ENCODE results near the gene TMCC2.
"Not testable (repeated sequence)": the region's sequence is repeated elsewhere in the genome, so short reads cannot be mapped to it uniquely, and the experiment has no call there.

Gene TMCC2

GRCh38 chr1:205285381-205286101 lies 57.8 kb downstream of the TMCC2 start:
- no peak for DNase-seq

- DNase-seq, result no peak
Measured at GRCh38 chr1:205286335-205286950, 58.7 kb downstream of the TMCC2 start.

DNA sequence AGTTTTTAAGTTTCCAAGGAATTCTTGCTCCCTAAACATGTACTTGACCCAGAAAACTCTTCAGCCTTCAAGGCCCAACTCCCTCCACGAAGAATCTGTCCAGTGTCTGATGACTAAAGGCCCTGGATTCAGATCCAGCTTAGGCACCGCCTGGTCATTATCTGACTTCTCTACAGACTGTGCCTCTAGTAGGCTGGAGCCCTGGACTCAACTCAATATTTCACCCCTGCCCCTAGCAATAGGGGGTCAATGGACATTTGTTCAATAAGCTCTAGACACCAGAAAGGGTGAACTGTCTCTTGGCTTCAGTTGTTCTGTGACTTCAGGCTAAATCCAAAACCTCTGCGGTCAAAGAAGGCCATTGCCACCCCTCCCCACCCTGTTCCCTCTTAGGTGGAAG lies 59.3 kb downstream of the TMCC2 start:
- DNase-seq, result no peak

DNA sequence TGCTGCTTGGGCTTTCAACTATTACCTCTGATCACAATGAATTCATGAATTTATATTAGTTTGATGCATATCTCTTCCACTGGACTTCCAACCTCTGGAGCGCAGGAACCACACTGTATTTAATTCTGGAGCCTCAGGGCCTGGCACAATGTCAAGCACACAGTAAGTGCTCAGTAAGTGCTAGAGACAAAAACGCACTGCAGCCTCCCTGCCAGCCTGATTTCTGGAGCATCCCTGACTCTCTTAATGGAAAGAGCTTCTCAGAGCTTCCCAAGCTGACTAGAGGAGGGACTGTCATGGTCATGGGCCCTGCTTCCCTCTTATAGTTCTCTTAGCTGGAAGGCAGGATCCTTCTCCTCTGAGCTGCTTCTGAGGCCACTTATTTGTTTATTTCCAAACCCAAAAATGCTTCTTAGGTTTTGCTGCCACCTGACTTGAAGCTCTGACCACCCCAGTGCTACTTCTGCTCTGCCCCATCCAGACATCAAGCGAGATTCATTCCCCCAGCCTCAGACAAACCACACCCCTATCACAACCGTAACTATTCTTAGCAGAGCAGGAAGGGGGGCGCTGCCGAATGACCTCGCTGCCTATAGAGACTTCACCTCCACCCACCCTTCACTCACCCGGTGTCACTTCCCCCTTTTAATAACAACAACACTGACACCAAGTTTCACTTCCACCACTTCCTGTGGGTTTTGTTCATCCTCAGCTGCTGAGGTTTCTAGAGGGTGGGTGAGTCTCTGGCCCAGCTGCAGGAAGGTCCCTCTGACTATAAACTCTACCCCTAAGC lies 60.2 kb downstream of the TMCC2 start:
- no peak for DNase-seq

GRCh38 chr1:205291596-205291995 lies 63.9 kb downstream of the TMCC2 start:
- no peak for DNase-seq

DNA sequence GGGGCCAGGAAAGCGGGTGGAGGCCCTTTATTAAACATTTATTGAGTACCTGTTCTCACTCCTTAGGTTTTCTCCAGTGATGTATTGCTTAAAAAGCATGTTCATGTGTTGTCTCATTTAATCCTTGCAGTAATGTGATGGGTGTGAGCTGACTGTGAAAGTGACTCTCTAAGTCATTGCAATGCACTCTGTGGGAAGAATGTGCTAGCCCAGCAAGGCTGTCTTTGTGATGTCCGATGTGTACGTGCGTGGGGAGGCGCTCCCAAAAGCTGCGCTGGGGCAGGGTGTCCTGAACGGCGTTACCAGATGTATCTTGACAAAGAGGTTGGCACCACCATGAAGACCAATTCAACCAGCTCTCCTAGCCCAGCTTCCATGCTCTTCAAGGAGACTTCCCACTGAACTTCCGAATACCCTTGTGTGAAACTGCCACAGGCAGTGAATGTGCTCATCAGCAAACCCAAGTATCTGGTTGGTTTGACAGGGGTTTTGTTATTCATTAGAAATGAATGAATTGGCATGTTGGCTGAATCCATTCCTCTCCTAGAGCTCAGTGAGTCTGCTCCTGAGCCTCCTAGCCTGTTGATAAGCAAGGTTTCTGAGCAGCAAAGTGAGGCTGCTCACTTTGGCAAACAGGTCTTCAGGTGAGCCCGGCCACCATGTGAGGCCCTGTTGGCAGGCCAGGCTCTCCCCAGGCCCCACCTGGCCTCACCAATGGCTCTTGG lies 65.8 kb downstream of the TMCC2 start:
- no peak for DNase-seq

- DNase-seq, result no peak
Measured at GRCh38 chr1:205294175-205294917, 66.6 kb downstream of the TMCC2 start.

DNA sequence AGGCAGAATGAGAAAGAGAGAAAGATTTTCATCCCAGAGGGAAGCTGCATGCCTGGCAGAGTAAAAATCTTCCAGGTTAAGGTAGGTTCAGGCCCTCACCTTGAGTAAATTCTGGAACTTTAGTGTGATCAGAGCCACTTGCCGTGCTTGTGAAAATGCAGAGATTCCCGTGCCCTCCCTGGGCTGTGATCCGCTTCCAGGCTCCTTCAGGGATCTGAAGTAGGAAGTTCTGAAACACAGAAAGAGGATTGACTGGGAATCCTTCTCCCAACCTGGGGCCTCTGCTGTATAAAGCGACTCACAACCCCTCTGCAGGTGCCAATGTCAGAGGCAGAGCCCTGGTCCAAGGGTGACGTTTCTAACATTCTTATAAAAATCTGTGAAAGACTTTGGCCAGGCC lies 67.2 kb downstream of the TMCC2 start:
- no peak for DNase-seq

- no peak for DNase-seq
Measured at GRCh38 chr1:205296154-205296553, 68.4 kb downstream of the TMCC2 start.

- DNase-seq, result not testable (repeated sequence)
Measured at GRCh38 chr1:205297546-205298177, 69.9 kb downstream of the TMCC2 start.

DNA sequence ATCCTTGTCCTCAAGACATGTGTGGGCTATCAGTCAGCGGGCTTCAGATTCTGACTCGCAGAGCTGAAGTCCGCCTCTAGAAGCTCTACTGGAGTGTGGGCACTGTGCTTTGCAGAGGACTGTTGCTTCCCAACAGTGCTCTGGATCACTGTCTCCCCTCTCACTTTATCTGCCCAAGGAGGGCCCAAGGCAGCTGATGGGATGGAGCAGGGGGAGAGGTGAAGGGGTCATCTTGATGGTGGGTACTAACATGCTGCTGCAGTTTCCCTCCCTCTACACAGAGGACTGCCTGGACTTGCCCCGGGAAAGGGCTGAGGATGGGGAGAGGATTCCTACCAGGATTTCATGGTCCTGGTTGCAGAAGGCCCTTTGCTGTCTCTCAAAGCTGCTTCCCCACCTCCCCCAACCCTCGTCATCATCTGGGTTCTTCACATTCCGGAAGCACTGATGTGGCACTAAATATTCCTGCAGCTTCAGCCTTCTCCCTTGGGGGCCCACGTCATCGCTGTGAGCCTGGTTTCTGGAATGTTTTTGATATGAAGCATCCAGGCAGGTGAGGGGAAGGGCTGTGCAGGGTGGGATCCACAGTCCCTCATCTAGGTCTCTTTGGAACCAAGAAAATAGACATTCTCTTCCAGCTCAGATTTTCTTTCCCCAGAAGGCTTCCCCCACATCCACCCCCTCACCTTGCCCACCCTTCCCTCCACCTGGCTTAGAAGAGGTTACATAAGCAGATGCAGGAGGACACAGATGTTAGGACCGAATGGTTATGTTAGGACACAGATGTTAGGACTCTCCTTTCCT lies 70.6 kb downstream of the TMCC2 start:
- DNase-seq, result no peak

GRCh38 chr1:205300149-205300548 lies 72.4 kb downstream of the TMCC2 start:
- DNase-seq, result no peak

GRCh38 chr1:205301205-205301821 lies 73.6 kb downstream of the TMCC2 start:
- DNase-seq, result no peak

GRCh38 chr1:205301842-205302588 lies 74.3 kb downstream of the TMCC2 start:
- no peak for DNase-seq

DNA sequence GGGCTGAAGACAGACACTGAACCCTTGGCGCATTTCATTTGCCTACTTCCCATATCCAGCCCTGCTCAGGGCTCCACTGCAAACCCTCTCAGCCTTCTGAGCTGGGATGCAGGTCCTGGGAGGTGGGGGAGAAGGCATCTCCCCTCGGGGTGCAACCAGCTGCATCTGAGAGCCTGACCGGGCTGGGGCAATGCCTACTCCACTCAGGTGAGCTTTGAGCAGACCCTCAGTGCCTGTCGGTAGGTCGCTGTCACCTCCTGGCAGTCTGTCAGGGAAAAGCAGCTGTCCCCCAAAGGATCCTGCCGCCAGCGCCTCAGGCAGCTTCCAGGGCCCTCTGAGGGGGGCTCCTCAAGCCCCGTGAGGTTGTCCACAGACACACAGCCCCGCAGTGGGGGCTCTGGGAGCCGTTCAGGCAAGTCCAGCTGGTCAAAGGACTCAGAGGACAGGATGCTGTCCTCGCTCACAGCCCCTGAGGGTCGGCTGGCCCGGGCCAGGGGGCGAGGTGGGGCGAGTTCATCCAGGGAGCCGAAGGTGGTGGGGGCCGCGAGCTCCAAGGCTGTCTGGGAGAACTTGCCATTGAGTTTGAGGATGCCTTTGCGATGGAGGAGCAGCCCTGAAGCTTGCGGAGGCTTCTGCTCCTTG lies 75.6 kb downstream of the TMCC2 start:
- no peak for DNase-seq

GRCh38 chr1:205304046-205304694 lies 76.4 kb downstream of the TMCC2 start:
- no peak for DNase-seq

GRCh38 chr1:205304695-205305070 lies 76.9 kb downstream of the TMCC2 start:
- no peak for DNase-seq

GRCh38 chr1:205306929-205307566 lies 79.3 kb downstream of the TMCC2 start:
- no peak for DNase-seq

Measured in NCI-H1417 treated with DMSO at 0.1 percent for 48 hours (cell line).